HG03378 (cell line): ENCODE measurements around the gene TRIM38.

ENCODE experiments used
- ATAC-seq: cut with Tn5 transposase; IDR thresholded peaks from one replicate; pipeline ENCODE4 v1.9.1; 2021; ENCODE audit warnings: mild to moderate bottlenecking, moderate library complexity; ENCODE audit not compliant: unreplicated experiment

The TRIM38 gene

DNA sequence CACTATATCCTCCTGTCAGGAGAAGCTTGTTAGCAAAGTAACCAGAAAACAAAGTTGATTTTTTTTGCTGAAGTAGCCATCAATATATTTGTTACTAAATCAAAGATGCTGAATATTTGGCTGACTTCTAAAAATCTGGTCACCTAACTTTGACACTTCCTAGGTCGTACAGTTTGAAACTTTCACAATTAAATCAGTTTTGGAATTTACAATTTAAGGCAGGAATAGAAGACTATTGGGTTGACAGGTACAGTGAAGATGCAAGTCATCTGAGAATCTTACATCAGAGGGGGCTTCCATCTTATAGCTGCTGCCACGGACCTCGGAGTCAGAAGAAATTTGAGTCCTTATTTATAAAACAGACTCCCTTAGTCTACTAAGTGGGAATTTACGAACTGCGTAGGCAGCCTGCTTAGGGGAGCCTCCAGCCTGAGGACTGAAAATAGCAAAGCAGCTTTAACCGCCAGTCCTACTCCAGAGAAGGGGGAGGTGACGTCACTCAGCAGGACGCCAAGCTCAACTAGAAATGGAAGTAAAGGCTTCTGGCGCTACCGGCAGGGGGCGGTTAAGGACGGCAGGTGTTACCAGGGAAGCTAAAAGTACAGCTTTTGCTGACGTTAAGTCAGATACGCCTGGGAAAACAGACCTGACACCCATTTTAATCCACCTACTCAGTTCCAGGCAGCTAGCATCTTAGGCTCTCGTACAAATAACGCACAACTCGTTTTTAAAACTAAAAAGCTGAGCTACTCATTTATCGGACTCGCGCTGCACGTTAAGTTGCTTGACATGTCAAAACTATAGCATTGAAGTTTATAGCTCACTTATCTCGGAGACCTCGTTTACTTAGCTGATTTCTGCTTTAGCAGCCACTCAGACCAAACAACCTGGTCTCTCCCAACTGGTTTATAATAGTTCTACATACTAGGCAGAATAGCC lies 63.6 kb downstream of the TRIM38 start:
- ATAC-seq, result peak; percentile 41

DNA sequence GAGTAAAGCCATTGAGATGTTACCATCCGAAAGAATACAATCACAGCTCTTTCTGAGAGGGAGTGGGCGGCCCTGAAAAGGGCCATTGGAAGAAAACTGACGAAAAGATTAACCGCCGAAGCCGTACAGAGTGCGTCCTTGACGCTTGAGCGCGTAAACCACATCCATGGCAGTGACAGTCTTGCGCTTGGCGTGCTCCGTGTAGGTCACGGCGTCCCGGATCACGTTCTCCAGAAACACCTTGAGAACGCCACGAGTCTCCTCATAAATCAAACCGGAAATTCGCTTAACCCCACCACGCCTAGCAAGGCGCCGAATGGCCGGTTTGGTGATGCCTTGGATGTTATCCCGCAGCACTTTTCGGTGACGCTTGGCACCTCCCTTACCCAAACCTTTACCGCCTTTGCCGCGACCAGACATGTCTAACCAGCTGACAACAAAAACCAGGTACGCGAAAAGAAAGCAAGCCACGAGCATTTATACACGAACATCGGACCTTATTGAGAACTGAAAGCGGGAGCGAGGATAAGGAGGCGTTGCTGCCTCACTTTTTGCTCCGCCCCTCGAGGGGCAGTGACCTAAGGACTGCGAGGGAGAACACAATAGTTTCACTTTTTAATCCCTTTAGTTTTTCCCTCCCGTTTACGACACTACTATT lies 64.4 kb downstream of the TRIM38 start:
- peak; percentile 37 for ATAC-seq

DNA sequence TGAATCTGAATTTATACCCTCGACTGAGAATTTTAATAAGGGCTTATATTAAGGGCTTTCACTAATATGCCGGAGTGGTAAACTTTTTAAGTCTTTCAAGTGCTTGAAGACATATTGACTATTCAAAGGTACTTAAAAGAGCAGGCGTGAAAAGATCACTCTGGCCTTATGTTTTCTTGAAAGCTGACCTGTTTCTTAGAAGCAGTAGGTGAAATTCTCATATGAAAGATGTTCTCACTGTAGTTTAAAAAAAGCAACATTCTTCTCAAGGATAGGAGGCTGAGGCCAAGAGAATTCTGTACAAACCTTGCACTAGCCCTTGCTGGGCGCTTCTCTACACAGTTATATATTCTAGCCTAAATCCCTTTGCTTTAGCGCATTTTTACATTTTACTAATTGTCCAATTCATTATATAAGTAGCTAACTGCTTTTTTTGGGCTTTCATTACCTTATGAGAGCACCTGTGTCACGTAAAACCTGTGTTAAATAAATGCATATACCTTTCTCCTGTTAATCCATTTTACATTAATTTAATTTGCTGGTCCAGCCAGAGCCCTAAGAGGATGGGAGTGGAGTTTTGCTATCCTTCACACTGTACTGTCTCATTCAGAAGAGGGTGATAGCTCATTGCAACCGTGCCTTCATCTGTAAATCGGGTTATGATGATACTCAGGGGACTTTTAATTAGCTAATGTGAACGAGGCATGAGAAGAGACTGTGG lies 65.0 kb downstream of the TRIM38 start:
- ATAC-seq, result no peak

DNA sequence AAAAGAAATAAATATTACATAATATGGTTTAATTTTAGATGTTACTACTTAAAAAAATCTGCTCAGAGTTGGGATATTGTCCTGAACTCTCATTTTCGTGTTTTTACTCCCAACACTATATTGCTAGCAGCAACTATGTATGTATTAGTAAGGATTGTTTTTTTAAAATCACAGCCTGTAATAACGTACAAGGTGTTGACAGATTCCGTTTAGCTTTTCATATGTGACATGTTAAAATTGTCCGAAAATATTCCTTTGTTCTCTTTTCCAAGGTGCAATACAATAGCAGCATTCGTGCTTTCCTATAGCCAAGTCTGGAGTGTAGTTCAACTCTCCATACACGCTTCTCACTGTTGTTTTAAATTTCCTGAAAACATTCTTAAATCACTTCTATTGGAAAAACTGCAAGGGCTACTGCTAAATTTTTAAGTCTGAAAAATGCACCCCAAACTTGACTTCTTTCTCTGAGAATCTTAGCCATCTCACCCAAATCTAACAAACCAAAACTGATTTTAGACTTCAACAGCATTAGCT lies 65.7 kb downstream of the TRIM38 start:
- ATAC-seq, result no peak

DNA sequence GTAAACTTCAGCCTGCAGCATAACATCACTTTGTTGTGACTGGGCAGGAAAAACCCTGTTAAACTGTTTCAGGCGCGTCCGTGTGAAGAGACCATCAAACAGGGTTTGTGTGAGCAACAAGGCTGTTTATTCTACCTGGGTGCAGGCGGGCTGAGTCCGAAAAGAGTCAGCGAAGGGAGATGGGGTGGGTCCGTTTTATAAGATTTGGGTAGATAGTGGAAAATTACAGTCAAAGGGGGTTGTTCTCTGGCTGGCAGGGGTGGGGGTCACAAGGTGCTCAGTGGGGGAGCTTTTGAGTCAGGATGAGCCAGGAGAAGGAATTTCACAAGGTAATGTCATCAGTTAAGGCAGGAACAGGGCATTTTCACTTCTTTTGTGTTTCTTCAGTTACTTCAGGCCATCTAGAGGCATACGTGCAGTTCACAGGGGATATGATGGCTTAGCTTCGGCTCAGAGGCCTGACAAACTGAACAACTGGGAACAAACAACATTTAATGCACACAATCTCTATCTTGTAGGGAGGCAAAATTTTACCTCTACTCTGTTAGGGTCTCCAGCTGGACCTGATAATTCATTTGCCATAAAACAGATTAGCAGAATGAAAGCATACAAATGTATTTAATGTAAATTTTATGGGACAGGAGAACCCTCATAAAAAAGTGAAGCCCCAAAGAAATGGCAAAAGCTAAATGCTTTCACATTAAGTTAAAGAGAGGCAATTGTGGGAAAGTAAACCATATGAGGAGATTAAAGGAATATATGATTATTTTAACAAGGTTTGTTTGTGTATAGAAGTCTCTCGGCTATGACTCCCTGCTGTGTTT lies 66.4 kb downstream of the TRIM38 start:
- no peak for ATAC-seq

DNA sequence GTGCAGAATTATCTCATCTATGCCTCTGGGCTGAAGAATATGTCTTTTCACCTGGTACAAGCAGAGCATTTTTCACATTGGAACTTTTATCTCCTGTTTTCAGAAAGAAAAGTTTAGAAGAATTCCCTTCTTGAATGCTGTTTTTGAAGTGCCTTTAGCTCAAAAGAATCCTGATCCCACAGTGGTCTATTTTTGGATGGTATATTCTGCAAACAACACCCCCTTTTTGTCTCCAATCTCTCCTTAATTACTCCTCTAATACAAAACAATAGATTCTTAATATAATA lies 66.9 kb downstream of the TRIM38 start:
- no peak for ATAC-seq

DNA sequence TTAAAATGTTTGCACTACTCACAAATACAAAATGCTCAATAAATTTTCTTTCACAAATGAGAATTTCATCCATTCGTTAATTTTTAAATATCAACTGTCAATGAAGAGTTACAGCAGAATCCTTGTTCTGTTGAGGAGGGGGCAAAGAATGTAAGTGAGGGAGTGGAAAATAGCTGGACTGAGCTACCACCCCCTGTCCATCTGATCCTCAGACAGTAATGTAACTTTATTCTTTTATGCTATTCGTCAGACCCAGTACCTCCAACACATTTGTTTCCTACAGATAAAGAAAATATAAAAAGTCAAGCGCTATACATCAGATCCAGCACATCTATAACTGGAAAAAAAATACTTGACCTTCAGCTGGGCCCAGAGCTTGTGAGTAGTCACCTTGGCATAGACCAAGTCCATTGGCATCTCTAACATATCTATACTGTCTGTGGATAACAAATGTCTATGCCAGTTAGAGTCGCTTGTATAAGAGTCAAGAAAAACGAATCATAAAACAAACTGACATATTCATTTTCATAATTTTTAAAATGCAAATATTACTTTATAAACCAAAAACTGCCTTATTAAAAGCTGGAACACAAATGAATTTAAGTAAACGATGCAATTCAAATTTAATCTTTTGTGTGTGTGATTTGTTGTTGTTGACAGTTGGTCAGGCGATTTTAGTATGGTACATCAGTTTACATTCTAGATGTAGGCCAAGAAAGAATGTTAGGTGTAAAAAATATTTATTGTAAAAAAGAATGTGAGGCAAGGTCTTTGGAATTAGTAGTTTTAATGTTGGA lies 67.5 kb downstream of the TRIM38 start:
- no peak for ATAC-seq

DNA sequence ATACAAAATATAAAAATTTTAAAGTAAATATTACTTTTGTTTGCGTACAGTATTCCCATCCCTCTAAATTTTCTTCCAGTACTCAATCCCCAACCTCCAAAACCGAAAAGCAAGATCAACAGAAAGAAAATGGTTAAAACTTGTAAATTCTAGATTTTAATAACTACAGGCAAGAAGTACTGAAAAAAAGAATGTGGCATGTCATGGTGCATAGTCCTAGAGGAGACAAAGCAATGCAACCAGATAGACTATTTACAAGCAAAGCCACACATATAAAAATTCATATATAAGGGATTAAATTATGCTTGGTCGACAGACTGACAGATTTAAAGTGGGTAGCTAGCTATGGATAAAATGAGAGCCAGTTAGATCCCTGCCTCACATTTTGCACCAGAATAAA lies 68.1 kb downstream of the TRIM38 start:
- ATAC-seq, result no peak

DNA sequence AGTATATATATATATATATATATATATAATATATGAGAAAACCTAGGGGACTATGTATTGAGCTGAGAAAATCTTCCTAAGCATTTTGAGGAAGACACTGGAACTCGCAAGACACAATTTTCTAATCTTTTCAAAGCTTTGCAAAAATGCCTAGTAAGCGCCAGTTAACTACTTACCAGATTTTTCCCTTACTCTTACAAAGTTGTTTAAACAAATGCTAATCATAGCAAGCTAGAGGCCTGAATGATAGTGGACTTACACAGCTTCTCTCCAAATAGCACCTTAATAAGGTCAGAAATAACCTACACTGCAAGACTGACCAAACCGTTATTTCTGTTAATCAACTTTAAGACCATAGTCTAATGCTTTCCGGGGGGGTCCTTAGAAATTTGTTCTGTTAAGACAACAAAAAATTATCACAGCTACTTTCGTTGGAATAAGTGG lies 68.6 kb downstream of the TRIM38 start:
- no peak for ATAC-seq

DNA sequence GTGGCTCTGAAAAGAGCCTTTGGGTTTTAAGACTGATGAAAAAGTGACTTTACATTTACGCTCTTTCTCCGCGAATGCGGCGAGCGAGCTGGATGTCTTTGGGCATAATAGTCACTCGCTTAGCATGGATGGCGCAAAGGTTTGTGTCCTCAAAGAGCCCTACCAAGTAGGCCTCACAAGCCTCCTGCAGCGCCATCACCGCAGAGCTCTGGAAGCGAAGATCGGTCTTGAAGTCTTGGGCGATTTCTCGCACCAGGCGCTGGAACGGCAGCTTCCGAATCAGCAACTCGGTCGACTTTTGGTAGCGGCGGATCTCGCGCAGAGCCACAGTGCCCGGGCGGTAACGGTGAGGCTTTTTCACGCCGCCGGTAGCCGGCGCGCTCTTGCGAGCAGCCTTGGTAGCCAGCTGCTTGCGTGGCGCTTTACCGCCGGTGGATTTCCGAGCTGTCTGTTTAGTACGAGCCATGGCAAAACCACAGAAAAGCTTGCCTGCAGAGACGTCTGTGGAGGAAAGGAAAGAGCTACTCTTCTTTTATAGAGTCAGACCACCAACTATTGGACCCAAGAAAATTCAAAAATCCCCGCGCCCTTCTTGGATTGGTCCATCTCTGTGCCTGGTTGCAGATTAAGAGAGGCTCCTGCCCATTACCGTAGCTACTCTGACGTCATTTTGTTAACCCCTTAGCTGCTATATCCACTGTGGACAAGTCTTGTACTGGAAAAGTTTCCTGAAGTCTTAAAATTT lies 69.2 kb downstream of the TRIM38 start:
- peak; percentile 52 for ATAC-seq

DNA sequence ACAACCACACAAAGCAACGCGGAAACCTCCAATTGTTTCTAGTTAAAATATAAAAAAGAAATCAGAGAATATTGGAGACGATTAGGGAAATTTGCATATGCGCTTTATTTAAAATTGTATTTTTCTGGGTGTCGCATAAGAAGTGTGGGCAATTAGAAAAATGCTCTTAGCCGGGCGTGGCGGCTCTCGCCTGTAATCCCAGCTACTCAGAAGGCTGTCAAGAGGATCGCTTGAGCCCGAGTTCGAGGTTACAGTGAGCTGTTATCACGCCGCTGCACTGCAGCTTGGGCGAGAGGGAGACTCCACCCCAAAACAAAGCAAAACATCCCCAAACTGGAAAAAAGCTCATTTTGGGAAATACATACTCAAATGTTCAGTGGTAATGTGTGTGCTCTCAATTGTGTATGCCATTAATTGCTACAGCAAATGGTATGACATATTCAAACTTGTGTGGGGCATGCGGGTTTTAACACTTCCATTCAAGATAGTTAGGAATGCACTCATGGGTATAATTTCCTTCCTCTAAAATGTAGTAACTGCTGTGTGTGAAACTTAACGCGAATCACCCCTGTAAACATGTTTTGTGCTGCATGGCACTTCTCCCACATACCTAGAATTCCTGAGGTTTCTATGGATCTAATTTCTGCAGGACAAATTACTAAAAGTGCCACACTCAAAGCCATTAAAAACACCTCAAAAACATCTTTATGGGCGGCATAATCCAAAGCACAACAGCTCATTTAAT lies 69.9 kb downstream of the TRIM38 start:
- ATAC-seq, result no peak

DNA sequence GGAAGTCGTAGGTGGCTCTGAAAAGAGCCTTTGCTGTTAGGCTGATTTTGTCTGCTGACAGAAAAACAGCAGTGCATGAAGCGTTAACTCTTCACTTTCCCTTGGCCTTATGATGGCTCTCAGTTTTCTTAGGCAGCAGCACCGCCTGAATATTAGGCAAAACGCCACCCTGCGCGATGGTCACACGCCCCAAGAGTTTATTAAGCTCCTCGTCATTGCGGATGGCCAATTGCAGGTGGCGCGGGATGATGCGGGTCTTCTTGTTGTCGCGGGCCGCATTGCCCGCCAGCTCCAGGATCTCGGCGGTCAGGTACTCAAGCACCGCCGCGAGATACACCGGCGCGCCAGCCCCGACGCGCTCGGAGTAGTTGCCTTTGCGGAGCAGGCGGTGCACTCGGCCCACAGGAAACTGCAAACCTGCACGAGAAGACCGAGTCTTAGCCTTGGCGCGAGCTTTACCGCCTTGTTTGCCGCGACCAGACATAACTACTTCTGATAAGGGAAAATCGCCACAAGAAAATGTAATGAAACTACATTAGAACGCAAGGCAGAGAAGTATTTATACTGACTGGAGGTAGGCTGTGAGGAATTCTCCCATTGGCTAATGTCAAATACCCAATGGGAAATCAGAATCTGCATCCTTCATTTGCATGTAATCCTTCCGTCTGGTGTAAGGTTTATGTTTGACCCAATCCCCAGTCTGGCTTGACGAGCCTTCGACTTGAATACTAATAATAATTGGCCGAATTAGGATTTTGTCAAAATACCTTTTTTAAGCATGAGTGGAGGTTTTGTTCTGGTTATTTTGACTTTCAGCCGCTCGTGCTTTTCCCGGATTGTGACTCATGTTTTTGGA lies 70.7 kb downstream of the TRIM38 start:
- ATAC-seq, result peak; percentile 62

DNA sequence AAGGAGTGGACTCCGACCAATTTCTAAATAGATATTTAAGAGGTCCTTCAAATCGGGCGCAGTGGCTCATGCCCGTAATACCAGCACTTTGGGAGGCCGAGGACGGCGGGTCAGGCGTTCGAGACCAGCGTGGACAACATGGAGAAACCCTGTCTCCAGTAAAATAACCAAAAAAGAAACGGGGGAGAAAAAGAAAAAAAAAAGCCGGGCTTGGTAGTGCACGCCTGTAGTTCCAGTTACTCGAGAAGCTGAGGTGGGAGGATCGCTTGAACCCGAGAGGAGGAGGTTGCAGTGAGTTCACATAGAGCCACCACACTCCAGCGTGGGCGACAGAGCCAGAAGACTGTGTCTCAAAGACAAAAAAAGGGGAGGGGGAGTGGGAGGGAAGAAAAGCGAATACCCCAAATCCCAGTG lies 71.3 kb downstream of the TRIM38 start:
- no peak for ATAC-seq

DNA sequence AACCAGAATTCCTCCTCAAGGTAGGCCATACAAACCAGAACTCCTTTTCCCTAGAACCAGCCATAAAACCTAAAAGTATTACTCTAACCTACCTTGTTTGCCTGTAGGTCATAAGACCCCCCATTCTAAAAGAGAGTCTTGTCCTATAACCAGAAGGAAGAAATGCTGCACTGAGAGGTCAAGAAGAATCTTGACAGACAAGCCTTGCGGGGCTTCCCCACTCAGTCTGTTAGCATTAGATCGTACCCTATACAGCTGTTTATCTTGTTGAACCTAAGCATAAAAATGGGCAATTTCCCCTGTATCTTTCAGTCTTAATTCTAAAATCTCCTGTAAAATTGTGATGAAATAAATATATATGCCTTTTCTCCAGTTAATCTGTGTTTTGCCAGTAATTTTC lies 72.3 kb downstream of the TRIM38 start:
- no peak for ATAC-seq
